HepG2 (cell line): Measurements from ENCODE around the gene DCST2. TPM values are rescaled to one million over a fixed set of nuclear protein-coding genes. Genes with fewer than 3 reads are reported as not detected.

Experiments used
- BCL6 ChIP-seq: IDR thresholded peaks from 2 replicates; pipeline ENCODE4 v1.6.1; 2016; ENCODE audit warnings: missing genetic modification reagents, missing compliant biosample characterization
- FOXA3 ChIP-seq: IDR thresholded peaks from 2 replicates; pipeline ENCODE4 v1.6.1; 2016; ENCODE audit warnings: missing genetic modification reagents, missing compliant biosample characterization
- HNRNPL ChIP-seq: fragments of 200-400 bp; formaldehyde crosslinking; IDR thresholded peaks from 2 replicates; pipeline ENCODE4 v1.6.1; 2017; ENCODE audit warnings: mild to moderate bottlenecking, low read depth, low read length
- KDM3A ChIP-seq: IDR thresholded peaks from 2 replicates; pipeline ENCODE4 v1.6.1; 2018; ENCODE audit warnings: low read depth, missing compliant biosample characterization
- KLF16 ChIP-seq, 2 experiments: sonication (generic) in 1 of 2; formaldehyde crosslinking in 1 of 2; IDR thresholded peaks; 2 replicates each; pipeline versions ENCODE4 v1.6.1 to v1.8.0; 2016 to 2023; ENCODE audit warnings: missing genetic modification reagents in 2 of 2, missing compliant biosample characterization in 1 of 2
- MEIS2 ChIP-seq: sonication (generic); formaldehyde crosslinking; IDR thresholded peaks from 2 replicates; pipeline ENCODE4 v1.9.0; 2021; ENCODE audit warnings: mild to moderate bottlenecking, missing genetic modification reagents
- MIER2 ChIP-seq: IDR thresholded peaks from 2 replicates; pipeline ENCODE4 v1.6.1; 2016; ENCODE audit warnings: missing biosample characterization, missing genetic modification reagents
- NCOA2 ChIP-seq: sonication (generic); formaldehyde crosslinking; IDR thresholded peaks from 2 replicates; pipeline ENCODE4 v1.8.0; 2022; ENCODE audit warnings: inconsistent platforms
- NONO ChIP-seq, 2 experiments: fragments of 450-650 bp in 1 of 2; sonication (generic) in 1 of 2; formaldehyde crosslinking in 1 of 2; IDR thresholded peaks in 1 of 2; conservative IDR thresholded peaks in 1 of 2; 2 replicates each; pipeline versions ENCODE4 v1.6.1 to v1.8.0; 2017 to 2022; ENCODE audit warnings: mild to moderate bottlenecking in 1 of 2, missing genetic modification reagents in 1 of 2, moderate library complexity in 1 of 2
- STAG1 ChIP-seq: sonication (generic); formaldehyde crosslinking; IDR thresholded peaks from 2 replicates; pipeline ENCODE4 v1.4.0; 2020; ENCODE audit warnings: missing genetic modification reagents
- TOE1 ChIP-seq: sonication (generic); formaldehyde crosslinking; IDR thresholded peaks from 2 replicates; pipeline ENCODE4 v1.4.0; 2020; ENCODE audit warnings: mild to moderate bottlenecking, missing genetic modification reagents
- XRCC5 ChIP-seq: fragments of 200-400 bp; formaldehyde crosslinking; optimal IDR thresholded peaks from 2 replicates; pipeline ENCODE3; 2017; ENCODE audit warnings: mild to moderate bottlenecking, low read length
- ZBTB38 ChIP-seq: sonication (generic); formaldehyde crosslinking; IDR thresholded peaks from 2 replicates; pipeline ENCODE4 v1.5.1; 2020; ENCODE audit warnings: mild to moderate bottlenecking, missing genetic modification reagents
- ZNF263 ChIP-seq: sonication (generic); formaldehyde crosslinking; IDR thresholded peaks from 2 replicates; pipeline ENCODE4 v1.4.0; 2020; ENCODE audit warnings: missing genetic modification reagents
- ZNF550 ChIP-seq: sonication (generic); formaldehyde crosslinking; IDR thresholded peaks from 2 replicates; pipeline ENCODE4 v1.4.0; 2020; ENCODE audit warnings: mild to moderate bottlenecking, missing genetic modification reagents, borderline replicate concordance
- ZSCAN21 ChIP-seq: sonication (generic); formaldehyde crosslinking; IDR thresholded peaks from 2 replicates; pipeline ENCODE4 v1.8.0; 2022; ENCODE audit warnings: mild to moderate bottlenecking, missing genetic modification reagents, moderate library complexity, borderline replicate concordance
- ZSCAN9 ChIP-seq: IDR thresholded peaks from 2 replicates; pipeline ENCODE4 v1.6.1; 2016; ENCODE audit warnings: borderline replicate concordance
- polyA plus RNA-seq, 8 experiments: library from polyadenylated mRNA; depleted of rRNA in 3 of 8; stranded (reverse) in 7 of 8; unstranded in 1 of 8; fragments of >200 nt; fragmentation: Illumina TruSeq in 4 of 8; extraction: Trizol in 4 of 8; gene quantifications; 2 replicates each; pipeline versions ENCODE4 v1.2.1 to v1.2.3, GENCODE V29; 2011 to 2016; ENCODE audit warnings: low read depth in 4 of 8, missing spikeins in 1 of 8, mixed read lengths in 1 of 8; ENCODE audit not compliant: insufficient read depth in 1 of 8
- total RNA-seq, 5 experiments: library from RNA; depleted of rRNA; stranded (reverse); fragments of >200 nt; fragmentation: Illumina TruSeq; extraction: Trizol; gene quantifications; 2 replicates each; pipeline ENCODE4 v1.2.3, GENCODE V29; 2016; ENCODE audit warnings: low read depth in 1 of 5
- TF ChIP-seq, protein P1 (sequence below): sonication (generic); formaldehyde crosslinking; IDR thresholded peaks from 2 replicates; pipeline ENCODE4 v1.5.0; 2020; ENCODE audit warnings: mild to moderate bottlenecking, missing genetic modification reagents, moderate library complexity
- TF ChIP-seq, protein P2 (sequence below): sonication (generic); formaldehyde crosslinking; IDR thresholded peaks from 2 replicates; pipeline ENCODE4 v1.4.0; 2020; ENCODE audit warnings: low read depth, missing genetic modification reagents
- TF ChIP-seq, protein P3 (sequence below): sonication (generic); formaldehyde crosslinking; IDR thresholded peaks from 2 replicates; pipeline ENCODE4 v1.4.0; 2020; ENCODE audit warnings: mild to moderate bottlenecking, missing genetic modification reagents
- TF ChIP-seq, protein P4 (sequence below): sonication (generic); formaldehyde crosslinking; IDR thresholded peaks from 2 replicates; pipeline ENCODE4 v1.4.0; 2020; ENCODE audit warnings: missing genetic modification reagents
- TF ChIP-seq, protein P5 (sequence below): IDR thresholded peaks from 2 replicates; pipeline ENCODE4 v1.6.1; 2016; ENCODE audit warnings: low read depth

Gene DCST2
- total and polyA plus RNA-seq, 2 of the 13 experiments (the other 11 are each of a cell fraction or from before 2014, with no cell fraction given): 0.74 TPM; not detected in 1

DNA sequence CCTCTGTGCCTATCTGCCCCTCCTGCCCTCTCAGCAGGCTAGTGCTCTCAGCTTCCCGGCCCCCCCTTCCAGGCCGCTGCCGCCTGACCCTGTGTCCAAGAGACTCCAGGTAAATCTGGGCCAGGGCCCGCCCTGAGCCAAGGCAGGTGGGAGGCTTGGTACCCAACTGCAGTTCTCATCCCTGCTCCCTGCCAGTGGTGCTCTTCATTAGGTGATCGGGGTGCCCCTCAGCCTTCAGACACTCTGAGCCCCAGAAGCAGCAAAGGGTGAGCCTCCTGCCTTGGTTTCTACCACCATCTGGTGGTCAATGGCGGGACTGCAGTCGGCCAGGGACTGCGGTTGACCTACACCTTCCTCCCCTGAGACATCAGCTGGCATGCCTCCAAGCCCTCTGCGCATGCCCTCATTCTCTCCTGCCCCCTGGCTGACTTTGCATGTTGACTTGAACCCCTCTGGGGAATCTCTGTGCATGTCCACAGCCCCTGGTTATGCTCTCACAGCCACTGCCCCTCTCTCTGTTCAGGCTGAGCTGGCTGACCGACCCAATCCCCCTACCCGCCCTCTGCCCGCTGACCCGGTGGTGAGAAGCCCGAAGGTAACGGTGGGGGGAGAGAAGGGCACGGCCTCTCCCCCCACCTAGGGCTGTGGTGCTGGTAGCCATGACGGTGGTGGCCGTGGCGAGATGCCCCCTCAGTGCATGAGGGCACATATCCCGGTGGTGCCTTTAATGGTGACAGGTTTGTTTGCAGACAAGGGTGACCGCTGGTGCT, 28.0 kb upstream of the DCST2 start (continued):
- TF ChIP-seq, protein P1, sequence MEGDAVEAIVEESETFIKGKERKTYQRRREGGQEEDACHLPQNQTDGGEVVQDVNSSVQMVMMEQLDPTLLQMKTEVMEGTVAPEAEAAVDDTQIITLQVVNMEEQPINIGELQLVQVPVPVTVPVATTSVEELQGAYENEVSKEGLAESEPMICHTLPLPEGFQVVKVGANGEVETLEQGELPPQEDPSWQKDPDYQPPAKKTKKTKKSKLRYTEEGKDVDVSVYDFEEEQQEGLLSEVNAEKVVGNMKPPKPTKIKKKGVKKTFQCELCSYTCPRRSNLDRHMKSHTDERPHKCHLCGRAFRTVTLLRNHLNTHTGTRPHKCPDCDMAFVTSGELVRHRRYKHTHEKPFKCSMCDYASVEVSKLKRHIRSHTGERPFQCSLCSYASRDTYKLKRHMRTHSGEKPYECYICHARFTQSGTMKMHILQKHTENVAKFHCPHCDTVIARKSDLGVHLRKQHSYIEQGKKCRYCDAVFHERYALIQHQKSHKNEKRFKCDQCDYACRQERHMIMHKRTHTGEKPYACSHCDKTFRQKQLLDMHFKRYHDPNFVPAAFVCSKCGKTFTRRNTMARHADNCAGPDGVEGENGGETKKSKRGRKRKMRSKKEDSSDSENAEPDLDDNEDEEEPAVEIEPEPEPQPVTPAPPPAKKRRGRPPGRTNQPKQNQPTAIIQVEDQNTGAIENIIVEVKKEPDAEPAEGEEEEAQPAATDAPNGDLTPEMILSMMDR (CRISPR knock-in tag): peak; percentile 98
- TF ChIP-seq TOE1 (CRISPR knock-in tag) (no peak), ZNF550 (CRISPR knock-in tag) (no peak), XRCC5 (peak; percentile 58), STAG1 (CRISPR knock-in tag) (peak; percentile 95), ZBTB38 (CRISPR knock-in tag) (0 out of 2 replicates have a peak, but pooled peaks have one; percentile 25), KLF16 (CRISPR knock-in tag; IDR thresholded peaks at IDR 0.05) (no peak), FOXA3 (CRISPR knock-in tag) (no peak), ZNF263 (CRISPR knock-in tag) (0 out of 2 replicates have a peak, but pooled peaks have one; percentile 41), MEIS2 (CRISPR knock-in tag) (0 out of 2 replicates have a peak, but pooled peaks have one; percentile 22), MIER2 (CRISPR knock-in tag) (0 out of 2 replicates have a peak, but pooled peaks have one; percentile 13), ZSCAN21 (0 out of 2 replicates have a peak, but pooled peaks have one; percentile 20), BCL6 (CRISPR knock-in tag) (peak; percentile 25; the same call in 1 of the 2 replicates), KDM3A (CRISPR knock-in tag) (0 out of 2 replicates have a peak, but pooled peaks have one; percentile 46), NCOA2 (CRISPR knock-in tag) (no peak), HNRNPL (0 out of 2 replicates have a peak, but pooled peaks have one; percentile 45), ZSCAN9 (no peak), NONO (IDR thresholded peaks at IDR 0.05) (no peak), NONO (CRISPR knock-in tag; conservative IDR thresholded peaks at IDR 0.05) (peak; percentile 44; the same call in 1 of the 2 replicates)
- TF ChIP-seq, protein P2, sequence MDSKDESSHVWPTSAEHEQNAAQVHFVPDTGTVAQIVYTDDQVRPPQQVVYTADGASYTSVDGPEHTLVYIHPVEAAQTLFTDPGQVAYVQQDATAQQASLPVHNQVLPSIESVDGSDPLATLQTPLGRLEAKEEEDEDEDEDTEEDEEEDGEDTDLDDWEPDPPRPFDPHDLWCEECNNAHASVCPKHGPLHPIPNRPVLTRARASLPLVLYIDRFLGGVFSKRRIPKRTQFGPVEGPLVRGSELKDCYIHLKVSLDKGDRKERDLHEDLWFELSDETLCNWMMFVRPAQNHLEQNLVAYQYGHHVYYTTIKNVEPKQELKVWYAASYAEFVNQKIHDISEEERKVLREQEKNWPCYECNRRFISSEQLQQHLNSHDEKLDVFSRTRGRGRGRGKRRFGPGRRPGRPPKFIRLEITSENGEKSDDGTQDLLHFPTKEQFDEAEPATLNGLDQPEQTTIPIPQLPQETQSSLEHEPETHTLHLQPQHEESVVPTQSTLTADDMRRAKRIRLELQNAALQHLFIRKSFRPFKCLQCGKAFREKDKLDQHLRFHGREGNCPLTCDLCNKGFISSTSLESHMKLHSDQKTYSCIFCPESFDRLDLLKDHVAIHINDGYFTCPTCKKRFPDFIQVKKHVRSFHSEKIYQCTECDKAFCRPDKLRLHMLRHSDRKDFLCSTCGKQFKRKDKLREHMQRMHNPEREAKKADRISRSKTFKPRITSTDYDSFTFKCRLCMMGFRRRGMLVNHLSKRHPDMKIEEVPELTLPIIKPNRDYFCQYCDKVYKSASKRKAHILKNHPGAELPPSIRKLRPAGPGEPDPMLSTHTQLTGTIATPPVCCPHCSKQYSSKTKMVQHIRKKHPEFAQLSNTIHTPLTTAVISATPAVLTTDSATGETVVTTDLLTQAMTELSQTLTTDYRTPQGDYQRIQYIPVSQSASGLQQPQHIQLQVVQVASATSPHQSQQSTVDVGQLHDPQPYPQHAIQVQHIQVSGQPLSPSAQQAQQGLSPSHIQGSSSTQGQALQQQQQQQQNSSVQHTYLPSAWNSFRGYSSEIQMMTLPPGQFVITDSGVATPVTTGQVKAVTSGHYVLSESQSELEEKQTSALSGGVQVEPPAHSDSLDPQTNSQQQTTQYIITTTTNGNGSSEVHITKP (CRISPR knock-in tag): peak; percentile 75; the same call in 1 of the 2 replicates
- TF ChIP-seq, protein P3, sequence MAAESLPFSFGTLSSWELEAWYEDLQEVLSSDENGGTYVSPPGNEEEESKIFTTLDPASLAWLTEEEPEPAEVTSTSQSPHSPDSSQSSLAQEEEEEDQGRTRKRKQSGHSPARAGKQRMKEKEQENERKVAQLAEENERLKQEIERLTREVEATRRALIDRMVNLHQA (CRISPR knock-in tag): no peak
- TF ChIP-seq, protein P4, sequence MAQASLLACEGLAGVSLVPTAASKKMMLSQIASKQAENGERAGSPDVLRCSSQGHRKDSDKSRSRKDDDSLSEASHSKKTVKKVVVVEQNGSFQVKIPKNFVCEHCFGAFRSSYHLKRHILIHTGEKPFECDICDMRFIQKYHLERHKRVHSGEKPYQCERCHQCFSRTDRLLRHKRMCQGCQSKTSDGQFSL (CRISPR knock-in tag): no peak
- TF ChIP-seq, protein P5, sequence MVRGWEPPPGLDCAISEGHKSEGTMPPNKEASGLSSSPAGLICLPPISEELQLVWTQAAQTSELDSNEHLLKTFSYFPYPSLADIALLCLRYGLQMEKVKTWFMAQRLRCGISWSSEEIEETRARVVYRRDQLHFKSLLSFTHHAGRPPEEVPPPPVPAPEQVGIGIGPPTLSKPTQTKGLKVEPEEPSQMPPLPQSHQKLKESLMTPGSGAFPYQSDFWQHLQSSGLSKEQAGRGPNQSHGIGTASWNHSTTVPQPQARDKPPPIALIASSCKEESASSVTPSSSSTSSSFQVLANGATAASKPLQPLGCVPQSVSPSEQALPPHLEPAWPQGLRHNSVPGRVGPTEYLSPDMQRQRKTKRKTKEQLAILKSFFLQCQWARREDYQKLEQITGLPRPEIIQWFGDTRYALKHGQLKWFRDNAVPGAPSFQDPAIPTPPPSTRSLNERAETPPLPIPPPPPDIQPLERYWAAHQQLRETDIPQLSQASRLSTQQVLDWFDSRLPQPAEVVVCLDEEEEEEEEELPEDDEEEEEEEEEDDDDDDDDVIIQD (CRISPR knock-in tag): no peak
